ENCODE measurements around the gene DPM3. TPM values are rescaled to one million over a fixed set of nuclear protein-coding genes. Genes with fewer than 3 reads are reported as not detected.
"Not testable (repeated sequence)": the region's sequence is repeated elsewhere in the genome, so short reads cannot be mapped to it uniquely, and the experiment has no call there.

DPM3 gene
- 10 to 100 TPM; 42.4 to 52.4 TPM for total RNA-seq
- polyA plus RNA-seq = 100 to 1,000 TPM; 162 to 200 TPM
- long read RNA-seq, donor 1, partial matches to known transcripts = 0 of 2 reads
- long read RNA-seq, donor 1, other reads (novel, unspliced or antisense) = 0 of 2 reads
- long read RNA-seq, donor 2, transcript DPM3-203 (2 exons, 409 nt) = major isoform, 9 of 15 reads
- long read RNA-seq, donor 2, partial matches to known transcripts = 0 of 15 reads
- long read RNA-seq, donor 2, other reads (novel, unspliced or antisense) = 0 of 15 reads

GRCh38 chr1:155139895-155140629 is at the start of gene DPM3:
Gene DPM3 (minus strand): TSS chr1:155140531. CDS start chr1:155140240, 291 bp downstream.
- H3K4me3 ChIP-seq (ENCODE audit: low read length in 2 of 2) = peak within 1 kb of the TSS; percentile 62 to 74
- no peaks in the 10 kb centered on the region for H3K9me3 ChIP-seq (ENCODE audit: control insufficient read depth, low read length)
- H3K4me1 ChIP-seq (ENCODE audit: control insufficient read depth in 1 of 2, insufficient read depth in 2 of 2, low read length in 2 of 2) = no peaks in the 10 kb centered on the region
- WGBS, 2 donors = 0 to 1% methylated on average over 42 of the region's 42 CpGs
- peak; percentile 95 to 97 for DNase-seq
- intact Hi-C loops (cut with DNase I) = no loop called here
- peak; percentile 82 for ATAC-seq (ENCODE audit: low FRiP score)
- H3K27me3 ChIP-seq (ENCODE audit: control insufficient read depth in 1 of 2, insufficient read depth in 2 of 2, low read length in 1 of 2) = no peaks in the 10 kb centered on the region
- H3K27ac ChIP-seq (ENCODE audit: low read depth in 1 of 2, low read length in 2 of 2) = peak within 1 kb of the TSS in 1 of 2 donors; percentile 59
- H3K36me3 ChIP-seq (ENCODE audit: control insufficient read depth in 1 of 2, insufficient read depth in 2 of 2, low read length in 1 of 2) = no peaks in the 10 kb centered on the region

- H3K4me3 ChIP-seq (ENCODE audit: low read length in 2 of 2); ATAC-seq (ENCODE audit: low FRiP score); H3K27me3 ChIP-seq (ENCODE audit: control insufficient read depth in 1 of 2, insufficient read depth in 2 of 2, low read length in 1 of 2); H3K4me1 ChIP-seq (ENCODE audit: control insufficient read depth in 1 of 2, insufficient read depth in 2 of 2, low read length in 2 of 2); H3K27ac ChIP-seq (ENCODE audit: low read depth in 1 of 2, low read length in 2 of 2); H3K9me3 ChIP-seq (ENCODE audit: control insufficient read depth, low read length); H3K36me3 ChIP-seq (ENCODE audit: control insufficient read depth in 1 of 2, insufficient read depth in 2 of 2, low read length in 1 of 2): not testable (repeated sequence)
- peak; percentile 45 to 67 for DNase-seq
- WGBS, 2 donors = 94 to 96% methylated on average over 22 to 25 of the region's 45 CpGs
- intact Hi-C loops (cut with DNase I) = loop anchor here (5.0 kb wide), 3 partner anchors 37 to 132 kb away; partner anchors contain the start of genes FDPS (in 1 of the 2) and RUSC1 (in 1 of the 2)
These were observed 49.6 kb upstream of the DPM3 start for GRCh38 chr1:155189926-155190325.

- no peak overlapping the region for H3K27ac ChIP-seq (ENCODE audit: low read depth in 1 of 2, low read length in 2 of 2)
- WGBS, 2 donors = 85 to 87% methylated on average over 11 to 14 of the region's 14 CpGs
- no peaks in the 10 kb centered on the region for H3K9me3 ChIP-seq (ENCODE audit: control insufficient read depth, low read length)
- H3K4me1 ChIP-seq (ENCODE audit: control insufficient read depth in 1 of 2, insufficient read depth in 2 of 2, low read length in 2 of 2) = no peaks in the 10 kb centered on the region
- H3K4me3 ChIP-seq (ENCODE audit: low read length in 2 of 2) = no peak overlapping the region
- no peaks in the 10 kb centered on the region for H3K36me3 ChIP-seq (ENCODE audit: control insufficient read depth in 1 of 2, insufficient read depth in 2 of 2, low read length in 1 of 2)
- H3K27me3 ChIP-seq (ENCODE audit: control insufficient read depth in 1 of 2, insufficient read depth in 2 of 2, low read length in 1 of 2) = no peaks in the 10 kb centered on the region
- ATAC-seq (ENCODE audit: low FRiP score) (no peak), DNase-seq (peak; percentile 30 to 67)
- intact Hi-C loops (cut with DNase I) = no loop called here
These were observed 47.9 kb upstream of the DPM3 start for GRCh38 chr1:155188268-155188667.

GRCh38 chr1:155187456-155187891 is 47.1 kb upstream of the DPM3 start:
- no peaks in the 10 kb centered on the region for H3K4me1 ChIP-seq (ENCODE audit: control insufficient read depth in 1 of 2, insufficient read depth in 2 of 2, low read length in 2 of 2)
- no peaks in the 10 kb centered on the region for H3K27me3 ChIP-seq (ENCODE audit: control insufficient read depth in 1 of 2, insufficient read depth in 2 of 2, low read length in 1 of 2)
- no peak overlapping the region for H3K27ac ChIP-seq (ENCODE audit: low read depth in 1 of 2, low read length in 2 of 2)
- WGBS, 2 donors = 73 to 76% methylated on average over 16 of the region's 16 CpGs
- intact Hi-C loops (cut with DNase I) = no loop called here
- ATAC-seq (ENCODE audit: low FRiP score) (peak; percentile 12), DNase-seq (peak; percentile 37 to 52)
- no peaks in the 10 kb centered on the region for H3K9me3 ChIP-seq (ENCODE audit: control insufficient read depth, low read length)
- no peaks in the 10 kb centered on the region for H3K36me3 ChIP-seq (ENCODE audit: control insufficient read depth in 1 of 2, insufficient read depth in 2 of 2, low read length in 1 of 2)
- no peak overlapping the region for H3K4me3 ChIP-seq (ENCODE audit: low read length in 2 of 2)

- Histone ChIP-seq H3K9me3 (ENCODE audit: control insufficient read depth, low read length) (no peaks in the 10 kb centered on the region), H3K27me3 (ENCODE audit: control insufficient read depth in 1 of 2, insufficient read depth in 2 of 2, low read length in 1 of 2) (no peaks in the 10 kb centered on the region), H3K4me3 (ENCODE audit: low read length in 2 of 2) (no peak overlapping the region), H3K27ac (ENCODE audit: low read depth in 1 of 2, low read length in 2 of 2) (no peak overlapping the region), H3K36me3 (ENCODE audit: control insufficient read depth in 1 of 2, insufficient read depth in 2 of 2, low read length in 1 of 2) (no peaks in the 10 kb centered on the region), H3K4me1 (ENCODE audit: control insufficient read depth in 1 of 2, insufficient read depth in 2 of 2, low read length in 2 of 2) (no peaks in the 10 kb centered on the region)
- 71 to 75% methylated on average over 14 of the region's 14 CpGs for WGBS, 2 donors
- DNase-seq (peak; percentile 30 to 61), ATAC-seq (ENCODE audit: low FRiP score) (peak; percentile 6)
- intact Hi-C loops (cut with DNase I) = no loop called here
These were observed 46.6 kb upstream of the DPM3 start for GRCh38 chr1:155186794-155187455.

- Histone ChIP-seq H3K4me3 (ENCODE audit: low read length in 2 of 2) (no peak overlapping the region), H3K36me3 (ENCODE audit: control insufficient read depth in 1 of 2, insufficient read depth in 2 of 2, low read length in 1 of 2) (no peaks in the 10 kb centered on the region), H3K9me3 (ENCODE audit: control insufficient read depth, low read length) (no peaks in the 10 kb centered on the region), H3K27me3 (ENCODE audit: control insufficient read depth in 1 of 2, insufficient read depth in 2 of 2, low read length in 1 of 2) (no peaks in the 10 kb centered on the region), H3K4me1 (ENCODE audit: control insufficient read depth in 1 of 2, insufficient read depth in 2 of 2, low read length in 2 of 2) (no peaks in the 10 kb centered on the region), H3K27ac (ENCODE audit: low read depth in 1 of 2, low read length in 2 of 2) (no peak overlapping the region)
- DNase-seq (peak in 1 of 2 donors; percentile 32), ATAC-seq (ENCODE audit: low FRiP score) (no peak)
- 72 to 78% methylated on average over 8 of the region's 8 CpGs for WGBS, 2 donors
- intact Hi-C loops (cut with DNase I) = no loop called here
These were observed 45.9 kb upstream of the DPM3 start for GRCh38 chr1:155186067-155186793.

- Histone ChIP-seq H3K27ac (ENCODE audit: low read depth in 1 of 2, low read length in 2 of 2) (no peak overlapping the region), H3K9me3 (ENCODE audit: control insufficient read depth, low read length) (no peaks in the 10 kb centered on the region), H3K4me1 (ENCODE audit: control insufficient read depth in 1 of 2, insufficient read depth in 2 of 2, low read length in 2 of 2) (no peaks in the 10 kb centered on the region), H3K27me3 (ENCODE audit: control insufficient read depth in 1 of 2, insufficient read depth in 2 of 2, low read length in 1 of 2) (no peaks in the 10 kb centered on the region), H3K36me3 (ENCODE audit: control insufficient read depth in 1 of 2, insufficient read depth in 2 of 2, low read length in 1 of 2) (no peaks in the 10 kb centered on the region), H3K4me3 (ENCODE audit: low read length in 2 of 2) (no peak overlapping the region)
- intact Hi-C loops (cut with DNase I) = no loop called here
- WGBS, 2 donors = 74 to 85% methylated on average over 6 of the region's 6 CpGs
- ATAC-seq (ENCODE audit: low FRiP score) (no peak), DNase-seq (peak in 1 of 2 donors; percentile 60)
These were observed 45.4 kb upstream of the DPM3 start for GRCh38 chr1:155185783-155186066.

Measured in aorta (tissue), 5 donors.